IMR-90 (cell line): ENCODE results near the gene ARHGEF7. TPM values are rescaled to one million over a fixed set of nuclear protein-coding genes. Genes with fewer than 3 reads are reported as not detected.

Experiments
- ATAC-seq: fragments of 200-7000 bp; cut with Tn5 transposase; 2 replicates; pipeline ENCODE4 v1.9.1; 2020; ENCODE audit warnings: low read depth, mild to moderate bottlenecking, moderate library complexity
- BruUV-seq: library from RNA; stranded (reverse); fragments of 400-500 nt; replicated peaks from 2 replicates; lab custom pipeline; 2021; lab: Mats Ljungman, UMichigan
- CTCF ChIA-PET: fragments of 300-600 bp; formaldehyde crosslinking; extraction: SDS; loops from one replicate; lab custom pipeline; 2021; ENCODE audit warnings: antibody characterized with exemption; lab: Yijun Ruan, JAX
- POLR2A ChIA-PET: fragments of 300-600 bp; sonication (Branson Sonifier 250); formaldehyde crosslinking; loops from one replicate; lab custom pipeline; 2022; ENCODE audit warnings: antibody characterized with exemption; ENCODE audit not compliant: unreplicated experiment; lab: Charles Lee
- DNase-seq: peaks from one replicate; pipeline ENCODE4 v3.0.0; 2013
- H2AFZ ChIP-seq: replicated peaks from 2 replicates; pipeline ENCODE3; 2013; ENCODE audit warnings: low read length, mild to moderate bottlenecking; ENCODE audit not compliant: poor library complexity
- H2AK5ac ChIP-seq: 2 replicates; pipeline ENCODE4 v1.6.1; 2013; ENCODE audit warnings: low read depth, low read length, inconsistent platforms
- H2AK9ac ChIP-seq: replicated peaks from 2 replicates; pipeline ENCODE3; 2013; ENCODE audit warnings: mild to moderate bottlenecking, low read depth, low read length, moderate library complexity; ENCODE audit not compliant: poor library complexity
- H2BK120ac ChIP-seq: 2 replicates; pipeline ENCODE4 v1.6.1; 2013; ENCODE audit warnings: low read depth, low read length, inconsistent platforms
- H2BK15ac ChIP-seq: 3 replicates; pipeline ENCODE4 v1.6.1; 2013; ENCODE audit warnings: low read depth, low read length, inconsistent platforms
- H2BK20ac ChIP-seq: 2 replicates; pipeline ENCODE4 v1.6.1; 2013; ENCODE audit warnings: low read depth, mild to moderate bottlenecking, inconsistent platforms, low read length, moderate library complexity
- H2BK5ac ChIP-seq: 2 replicates; pipeline ENCODE4 v1.6.1; 2013; ENCODE audit warnings: mild to moderate bottlenecking, low read depth, low read length, inconsistent platforms; ENCODE audit not compliant: poor library complexity, severe bottlenecking
- H3K14ac ChIP-seq: replicated peaks from 2 replicates; pipeline ENCODE4 v1.6.1; 2013; ENCODE audit warnings: low read depth, low read length, inconsistent platforms
- H3K18ac ChIP-seq: 2 replicates; pipeline ENCODE4 v1.6.1; 2013; ENCODE audit warnings: low read depth, low read length, control low read depth
- H3K23ac ChIP-seq: 2 replicates; pipeline ENCODE4 v1.6.1; 2013; ENCODE audit warnings: low read depth, low read length, inconsistent platforms
- H3K27ac ChIP-seq: 2 replicates; pipeline ENCODE4 v1.5.1; 2013; ENCODE audit warnings: mild to moderate bottlenecking, control low read depth, low read length; ENCODE audit not compliant: insufficient read depth
- H3K27me3 ChIP-seq: 2 replicates; pipeline ENCODE4 v1.6.1; 2013; ENCODE audit warnings: low read length; ENCODE audit not compliant: control insufficient read depth, insufficient read depth
- H3K36me3 ChIP-seq: 2 replicates; pipeline ENCODE4 v1.6.1; 2013; ENCODE audit warnings: low read length, mixed read lengths; ENCODE audit not compliant: control insufficient read depth, insufficient read depth
- H3K4ac ChIP-seq: 2 replicates; pipeline ENCODE4 v1.6.1; 2013; ENCODE audit warnings: low read depth, low read length, inconsistent platforms
- H3K4me1 ChIP-seq: 2 replicates; pipeline ENCODE4 v1.6.1; 2013; ENCODE audit warnings: low read length, mixed read lengths; ENCODE audit not compliant: control insufficient read depth, insufficient read depth
- H3K4me2 ChIP-seq: 2 replicates; pipeline ENCODE4 v1.6.1; 2013; ENCODE audit warnings: low read depth, mild to moderate bottlenecking, control low read depth, low read length, moderate library complexity
- H3K4me3 ChIP-seq: 2 replicates; pipeline ENCODE4 v1.5.1; 2013; ENCODE audit warnings: low read depth, mild to moderate bottlenecking, control low read depth, low read length, moderate library complexity; ENCODE audit not compliant: insufficient read depth
- H3K56ac ChIP-seq: 2 replicates; pipeline ENCODE4 v1.6.1; 2013; ENCODE audit warnings: low read length, inconsistent platforms; ENCODE audit not compliant: insufficient read depth; ENCODE audit errors: extremely low read depth
- H3K79me1 ChIP-seq, 2 experiments: 2 replicates each; pipeline ENCODE4 v1.6.1; 2013; ENCODE audit warnings: low read length in 2 of 2, inconsistent platforms in 1 of 2, low read depth in 1 of 2
- H3K9ac ChIP-seq: 2 replicates; pipeline ENCODE4 v1.6.1; 2013; ENCODE audit warnings: low read depth, low read length, control low read depth
- H3K9me1 ChIP-seq: 2 replicates; pipeline ENCODE4 v1.6.1; 2013; ENCODE audit warnings: low read length, inconsistent platforms; ENCODE audit not compliant: insufficient read depth
- H3K9me3 ChIP-seq: 2 replicates; pipeline ENCODE4 v1.6.1; 2013; ENCODE audit warnings: low read length; ENCODE audit not compliant: control insufficient read depth, insufficient read depth
- H4K20me1 ChIP-seq: 2 replicates; pipeline ENCODE4 v1.6.1; 2013; ENCODE audit warnings: low read length, inconsistent platforms; ENCODE audit not compliant: insufficient read depth
- H4K5ac ChIP-seq: 2 replicates; pipeline ENCODE4 v1.6.1; 2013; ENCODE audit warnings: mild to moderate bottlenecking, low read depth, low read length, control low read depth
- H4K8ac ChIP-seq, 2 experiments: 2 replicates each; pipeline ENCODE4 v1.6.1; 2013; ENCODE audit warnings: low read depth in 2 of 2, low read length in 2 of 2, control low read depth in 1 of 2, inconsistent platforms in 1 of 2
- H4K91ac ChIP-seq: 2 replicates; pipeline ENCODE4 v1.6.1; 2013; ENCODE audit warnings: low read depth, low read length, inconsistent platforms; ENCODE audit not compliant: insufficient read depth
- BHLHE40 ChIP-seq: fragments of 150-350 bp; IDR thresholded peaks from 2 replicates; pipeline ENCODE4 v1.6.1; 2016; ENCODE audit warnings: mild to moderate bottlenecking, low read depth, low read length
- CEBPB ChIP-seq: IDR thresholded peaks from 2 replicates; pipeline ENCODE4 v1.6.1; 2012; ENCODE audit warnings: low read depth, low read length, improper control_type of control experiment
- CHD1 ChIP-seq: IDR thresholded peaks from 2 replicates; pipeline ENCODE4 v1.6.1; 2012; ENCODE audit warnings: low read depth, low read length, improper control_type of control experiment
- MAFK ChIP-seq: IDR thresholded peaks from 2 replicates; pipeline ENCODE4 v1.6.1; 2012; ENCODE audit warnings: low read depth, low read length, improper control_type of control experiment
- POLR2A ChIP-seq: IDR thresholded peaks from 2 replicates; pipeline ENCODE4 v1.6.1; 2012; ENCODE audit warnings: mild to moderate bottlenecking, low read depth, low read length
- RAD21 ChIP-seq: IDR thresholded peaks from 2 replicates; pipeline ENCODE4 v1.6.1; 2012; ENCODE audit warnings: low read length, improper control_type of control experiment
- WGBS, 2 experiments: methylation state at CpG; one replicate each; pipeline versions ENCODE4 v1.1.5 to v1.1.7; 2013; ENCODE audit warnings: missing lambda C conversion rate in 2 of 2; ENCODE audit not compliant: insufficient read length in 1 of 2; ENCODE audit errors: extremely low coverage in 2 of 2; 5-methylcytosine and 5-hydroxymethylcytosine counted together
- dilution Hi-C: fragments of 300-500 bp; cut with HindIII; formaldehyde crosslinking; loops from one replicate; pipeline ENCODE4 v1.14.3; 2018; ENCODE audit warnings: low sequenced_read_pairs; ENCODE audit not compliant: unreplicated experiment
- in situ Hi-C: fragments of 300-500 bp; cut with MboI; formaldehyde crosslinking; loops from 3 replicates; pipeline ENCODE4 v1.14.3; 2019; ENCODE audit warnings: low sequenced_read_pairs, inconsistent platforms, mixed read lengths
- intact Hi-C: fragments of 100-400 bp; cut with micrococcal nuclease; formaldehyde crosslinking; loops from 2 replicates; pipeline ENCODE4 v1.10.0; 2022
- polyA plus RNA-seq, 3 experiments: library from polyadenylated mRNA; depleted of rRNA; stranded (reverse); fragments of >200 nt; gene quantifications; 2 replicates each; pipeline ENCODE4 v1.2.3, GENCODE V29; 2012; ENCODE audit warnings: low replicate concordance in 1 of 3
- total RNA-seq: library from RNA; depleted of rRNA; stranded (reverse); fragments of >200 nt; gene quantifications from 2 replicates; pipeline ENCODE4 v1.2.3, GENCODE V29; 2012

ARHGEF7 gene
- total and polyA plus RNA-seq, 2 of the 4 experiments (the other 2 are of a cell fraction) = 32.9 to 59.0 TPM

DNA sequence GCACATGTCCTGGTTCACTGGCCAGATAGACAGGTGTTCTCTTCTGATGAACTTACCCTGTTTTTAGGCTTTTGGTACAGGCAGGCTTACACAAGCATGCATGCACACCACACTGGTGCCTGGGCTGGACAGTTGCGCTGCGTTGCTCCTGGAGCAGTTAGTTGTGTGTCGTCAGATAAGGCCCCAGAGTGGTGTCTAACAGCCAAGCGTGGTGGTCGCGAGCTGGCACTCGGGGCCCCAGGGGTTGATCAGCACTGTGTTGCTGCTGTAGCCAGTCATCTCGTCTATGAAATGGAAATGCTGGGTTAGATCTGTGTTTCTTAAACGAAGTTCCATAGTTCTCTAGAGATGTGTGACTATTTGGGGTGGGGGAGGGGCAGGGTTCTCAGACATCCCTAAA lies 180.8 kb downstream of the ARHGEF7 start:
- no peaks in the 10 kb centered on the region for H3K4me1 ChIP-seq
- intact Hi-C loops (no loop called here), dilution Hi-C loops (no loop called here), in situ Hi-C loops (no loop called here)
- H3K23ac ChIP-seq = no peak overlapping the region
- H3K79me1 ChIP-seq = peaks cover 13 to 15% of the 10 kb centered on the region in 2 experiments; a peak in 1 of 4 replicates
- H3K9me3 ChIP-seq = no peaks in the 10 kb centered on the region
- H3K14ac ChIP-seq = no peak overlapping the region
- ChIA-PET CTCF (interaction anchor here (0.6 kb wide), 1 partner anchor 9 kb away, joined by 3 read pairs; no protein-coding TSS in a partner anchor), POLR2A (no interaction called here)
- H2AK9ac ChIP-seq = no peak overlapping the region
- 96% methylated on average over 4 of the region's 9 CpGs; no CpG with 5 or more reads in 1 of the 2 experiments for WGBS, 2 experiments
- H2AFZ ChIP-seq = no peak overlapping the region
- ATAC-seq (no peak), DNase-seq (no peak)
- no peak overlapping the region for H3K4ac ChIP-seq
- no peak overlapping the region for H2BK120ac ChIP-seq
- H2BK15ac ChIP-seq = no peak overlapping the region
- no peaks in the 10 kb centered on the region for H3K27me3 ChIP-seq
- H2BK20ac ChIP-seq = no peak overlapping the region
- H3K18ac ChIP-seq = no peak overlapping the region
- H4K91ac ChIP-seq = no peak overlapping the region
- no peak overlapping the region for H3K56ac ChIP-seq
- BruUV-seq = no TSS peak
- no peak overlapping the region for H3K4me2 ChIP-seq
- peaks cover 5% of the 10 kb centered on the region; the same call in 1 of the 2 replicates for H3K9me1 ChIP-seq
- H4K20me1 ChIP-seq = no peaks in the 10 kb centered on the region
- H4K5ac ChIP-seq = no peak overlapping the region
- no peak overlapping the region for H2AK5ac ChIP-seq
- H2BK5ac ChIP-seq = no peak overlapping the region
- H4K8ac ChIP-seq = no peak overlapping the region
- no peak overlapping the region for H3K4me3 ChIP-seq
- no peak for TF ChIP-seq CHD1
- no peak for TF ChIP-seq BHLHE40
- no peak for TF ChIP-seq RAD21
- TF ChIP-seq CEBPB = no peak
- TF ChIP-seq MAFK = no peak
- TF ChIP-seq POLR2A = no peak
- H3K9ac ChIP-seq = no peak overlapping the region
- no peak overlapping the region for H3K27ac ChIP-seq
- H3K36me3 ChIP-seq = peaks cover 29% of the 10 kb centered on the region
